ENCODE measurements around the gene RNF5.
"Not testable (repeated sequence)": the region's sequence is repeated elsewhere in the genome, so short reads cannot be mapped to it uniquely, and the experiment has no call there.

Gene RNF5

GRCh38 chr6:32175711-32176475 is 2.3 kb upstream of the RNF5 start, which contains the start of gene AGPAT1:
TSS of gene AGPAT1 (minus strand) at chr6:32176084. CDS start at chr6:32171496, 4,588 bp downstream.
- peak; percentile 95 for DNase-seq (ENCODE audit: low read depth)

GRCh38 chr6:32176476-32177182 is 1.6 kb upstream of the RNF5 start:
- DNase-seq (ENCODE audit: low read depth): peak; percentile 30

GRCh38 chr6:32177183-32177787 is 920 bp upstream of the RNF5 start:
- DNase-seq (ENCODE audit: low read depth): no peak

- DNase-seq (ENCODE audit: low read depth): no peak
These were observed 589 bp downstream of the RNF5 start for GRCh38 chr6:32178547-32179440.

GRCh38 chr6:32179766-32180405 is 1.7 kb downstream of the RNF5 start:
- no peak for DNase-seq (ENCODE audit: low read depth)

GRCh38 chr6:32181148-32181702 is 3.0 kb downstream of the RNF5 start:
- no peak for DNase-seq (ENCODE audit: low read depth)

- no peak for DNase-seq (ENCODE audit: low read depth)
These were observed 3.8 kb downstream of the RNF5 start for GRCh38 chr6:32181915-32182529.

- no peak for DNase-seq (ENCODE audit: low read depth)
These were observed 4.4 kb downstream of the RNF5 start for GRCh38 chr6:32182555-32182981.

- DNase-seq (ENCODE audit: low read depth): no peak
These were observed 4.8 kb downstream of the RNF5 start for GRCh38 chr6:32183030-32183429.

- DNase-seq (ENCODE audit: low read depth): no peak
These were observed 5.4 kb downstream of the RNF5 start for GRCh38 chr6:32183483-32184083.

GRCh38 chr6:32184084-32184640 is 6.0 kb downstream of the RNF5 start, which contains the start of gene AGER:
TSS of gene AGER (minus strand) at chr6:32184253. CDS start at chr6:32184222, 31 bp downstream.
- no peak for DNase-seq (ENCODE audit: low read depth)

- peak; percentile 85 for DNase-seq (ENCODE audit: low read depth)
These were observed 7.5 kb downstream of the RNF5 start for GRCh38 chr6:32185681-32186131.

- DNase-seq (ENCODE audit: low read depth): not testable (repeated sequence)
These were observed 8.1 kb downstream of the RNF5 start for GRCh38 chr6:32186151-32186840.

GRCh38 chr6:32187009-32187709 is 9.0 kb downstream of the RNF5 start:
- no peak for DNase-seq (ENCODE audit: low read depth)

- not testable (repeated sequence) for DNase-seq (ENCODE audit: low read depth)
These were observed 9.6 kb downstream of the RNF5 start for GRCh38 chr6:32187725-32188380.

GRCh38 chr6:32188381-32189068 is 10.3 kb downstream of the RNF5 start:
- DNase-seq (ENCODE audit: low read depth): no peak

GRCh38 chr6:32189069-32189741 is 11.0 kb downstream of the RNF5 start:
- no peak for DNase-seq (ENCODE audit: low read depth)
